IPS-18a (cell line): Measurements from ENCODE around the gene TNFRSF19.
"Not testable (repeated sequence)": the region's sequence is repeated elsewhere in the genome, so short reads cannot be mapped to it uniquely, and the experiment has no call there.

Experiments
- H3K27ac ChIP-seq: one replicate; pipeline ENCODE4 v1.5.1; 2013; ENCODE audit warnings: low read length
- H3K27me3 ChIP-seq: one replicate; pipeline ENCODE4 v1.6.1; 2013; ENCODE audit warnings: mild to moderate bottlenecking, low read length; ENCODE audit not compliant: control insufficient read depth, insufficient read depth
- H3K36me3 ChIP-seq: one replicate; pipeline ENCODE4 v1.6.1; 2013; ENCODE audit warnings: low read depth, low read length; ENCODE audit not compliant: control insufficient read depth
- H3K4me1 ChIP-seq: one replicate; pipeline ENCODE4 v1.6.1; 2013; ENCODE audit warnings: low read depth, low read length; ENCODE audit not compliant: control insufficient read depth
- H3K4me3 ChIP-seq: one replicate; pipeline ENCODE4 v1.5.1; 2013; ENCODE audit warnings: low read length
- H3K9ac ChIP-seq: one replicate; pipeline ENCODE4 v1.6.1; 2013; ENCODE audit warnings: mild to moderate bottlenecking, low read length, moderate library complexity
- H3K9me3 ChIP-seq: one replicate; pipeline ENCODE4 v1.6.1; 2013; ENCODE audit warnings: low read depth, low read length; ENCODE audit not compliant: control insufficient read depth

The TNFRSF19 gene

DNA sequence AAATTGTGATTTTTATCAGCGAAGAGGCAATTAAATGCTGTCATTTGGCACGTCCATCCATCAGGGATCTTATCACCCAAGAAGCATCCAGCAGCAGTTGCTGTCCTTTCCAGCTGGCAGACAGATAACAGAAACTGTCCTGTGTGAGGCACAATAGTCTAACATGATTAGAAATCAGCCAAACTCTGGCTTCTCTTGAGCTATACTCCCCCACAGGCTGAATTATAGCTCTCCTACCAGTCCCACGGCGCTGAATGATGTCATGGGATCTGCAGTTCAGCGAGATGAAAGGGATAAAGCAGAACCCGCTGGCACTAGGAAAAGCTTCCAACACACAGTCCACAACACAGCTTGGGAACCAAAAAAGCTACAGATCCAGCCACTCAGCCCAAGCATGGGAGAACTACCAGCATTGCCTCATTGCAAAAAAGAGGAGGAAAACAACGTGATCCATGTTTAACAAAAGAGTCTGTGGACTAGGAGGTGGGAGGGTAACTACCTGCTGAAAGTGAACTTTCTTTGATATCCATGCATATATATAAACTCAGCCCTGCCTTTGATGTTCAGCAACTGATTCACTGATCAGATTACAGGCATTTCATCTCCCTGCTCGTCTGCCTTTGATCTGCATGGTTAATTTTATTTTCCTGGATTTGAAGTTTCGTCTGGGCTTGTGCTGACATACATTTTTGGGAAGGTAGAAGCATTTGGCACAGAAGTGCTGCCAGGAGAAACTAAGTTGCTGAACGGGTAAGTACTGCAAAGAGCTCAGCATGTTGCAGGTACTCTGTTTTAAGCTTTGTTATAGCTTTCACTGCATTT lies at the start of gene TNFRSF19:
TSS of gene TNFRSF19 (plus strand) at position 314 of the 822 bp plus-strand sequence. CDS start 19,772 bp downstream, outside the sequence.
- no peaks in the 10 kb centered on the region for H3K36me3 ChIP-seq
- H3K27me3 ChIP-seq: no peaks in the 10 kb centered on the region
- no peak within 1 kb of the TSS for H3K9ac ChIP-seq
- H3K9me3 ChIP-seq: no peaks in the 10 kb centered on the region
- H3K4me3 ChIP-seq: peak within 1 kb of the TSS; percentile 8
- peaks cover 10% of the 10 kb centered on the region for H3K4me1 ChIP-seq
- no peak within 1 kb of the TSS for H3K27ac ChIP-seq

GRCh38 chr13:23529926-23530325 lies 40.3 kb upstream of the TNFRSF19 start:
- H3K27me3 ChIP-seq: peaks cover 11% of the 10 kb centered on the region
- not testable (repeated sequence) for H3K27ac ChIP-seq, H3K4me3 ChIP-seq, H3K4me1 ChIP-seq, H3K9ac ChIP-seq, H3K9me3 ChIP-seq, H3K36me3 ChIP-seq

DNA sequence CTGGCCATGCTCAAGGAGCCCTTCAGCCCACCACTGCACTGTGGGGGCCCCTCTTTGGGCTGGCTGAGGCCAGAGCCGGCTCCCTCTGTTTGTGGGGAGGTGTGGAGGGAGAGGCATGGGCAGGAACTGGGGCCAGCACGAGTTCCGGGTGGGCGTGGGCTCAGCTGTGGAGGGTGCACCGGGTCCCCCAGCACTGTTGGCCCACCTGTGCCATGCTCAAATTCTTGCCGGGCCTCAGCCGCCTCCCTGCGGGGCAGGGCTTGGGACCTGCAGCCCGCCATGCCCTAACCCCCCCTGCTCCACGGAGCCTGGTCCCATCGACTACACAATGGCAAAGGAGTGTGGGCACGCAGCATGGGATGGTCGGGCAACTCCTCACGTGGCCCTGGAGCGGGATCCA lies 38.8 kb upstream of the TNFRSF19 start:
- Histone ChIP-seq H3K36me3 (no peaks in the 10 kb centered on the region), H3K4me3 (no peak overlapping the region), H3K27ac (no peak overlapping the region), H3K9ac (no peak overlapping the region), H3K9me3 (no peaks in the 10 kb centered on the region), H3K27me3 (peaks cover 5% of the 10 kb centered on the region), H3K4me1 (no peaks in the 10 kb centered on the region)

DNA sequence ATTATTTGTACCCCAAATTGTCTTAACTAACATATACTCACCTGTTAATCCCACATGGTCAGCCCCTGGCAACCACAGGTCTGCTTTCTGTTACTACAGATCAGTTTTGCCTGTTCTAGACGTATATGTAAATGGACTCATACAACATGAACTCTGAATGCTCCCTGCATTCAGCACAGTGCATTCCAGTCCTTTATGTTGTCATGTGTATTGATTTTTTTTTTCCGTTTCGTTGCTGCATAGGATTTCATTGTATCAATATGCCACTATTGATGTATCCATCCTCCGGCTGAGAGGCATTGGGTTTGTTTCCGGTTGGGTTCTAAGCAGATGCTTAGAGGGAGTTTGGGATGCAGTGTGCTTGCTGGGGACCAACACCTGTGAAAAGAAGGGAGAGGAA lies 36.1 kb upstream of the TNFRSF19 start:
- H3K4me1 ChIP-seq: no peaks in the 10 kb centered on the region
- no peaks in the 10 kb centered on the region for H3K27me3 ChIP-seq
- no peaks in the 10 kb centered on the region for H3K36me3 ChIP-seq
- no peak overlapping the region for H3K27ac ChIP-seq
- no peak overlapping the region for H3K4me3 ChIP-seq
- no peaks in the 10 kb centered on the region for H3K9me3 ChIP-seq
- no peak overlapping the region for H3K9ac ChIP-seq

DNA sequence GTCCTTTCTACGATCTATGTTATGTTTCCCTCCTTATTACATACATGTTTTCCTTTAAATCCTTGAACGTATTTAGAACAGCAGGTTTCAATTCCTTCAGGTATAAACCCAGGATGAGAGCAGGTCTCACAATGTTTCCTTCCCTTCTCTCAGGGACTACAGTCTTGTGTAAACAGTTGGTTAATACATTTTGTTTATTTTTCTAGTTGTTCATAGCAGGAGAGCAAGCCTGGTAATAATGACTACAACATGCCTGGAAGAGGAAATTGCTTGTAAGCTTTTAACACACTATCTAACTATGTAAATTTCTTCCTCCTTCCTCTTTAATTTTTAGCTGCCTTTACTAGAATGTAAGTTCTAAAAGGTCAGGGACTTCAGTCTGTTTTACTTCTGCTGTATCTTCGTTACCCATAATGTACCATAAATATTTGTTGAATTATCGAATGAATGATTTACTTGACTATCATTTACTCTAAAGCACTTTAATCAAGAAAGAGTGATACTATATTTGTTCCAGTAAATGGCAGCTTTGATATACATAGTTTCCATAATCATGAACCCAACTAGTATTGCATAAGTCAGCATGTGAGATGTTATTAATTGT lies 28.9 kb upstream of the TNFRSF19 start:
- Histone ChIP-seq H3K27me3 (peaks cover under 1% of the 10 kb centered on the region), H3K4me3 (no peak overlapping the region), H3K9ac (no peak overlapping the region), H3K9me3 (no peaks in the 10 kb centered on the region), H3K4me1 (no peaks in the 10 kb centered on the region), H3K36me3 (no peaks in the 10 kb centered on the region), H3K27ac (no peak overlapping the region)

GRCh38 chr13:23544668-23545067 lies 25.5 kb upstream of the TNFRSF19 start:
- peaks cover 4% of the 10 kb centered on the region for H3K4me1 ChIP-seq
- H3K36me3 ChIP-seq: no peaks in the 10 kb centered on the region
- no peaks in the 10 kb centered on the region for H3K9me3 ChIP-seq
- H3K9ac ChIP-seq: no peak overlapping the region
- no peak overlapping the region for H3K4me3 ChIP-seq
- peaks cover 14% of the 10 kb centered on the region for H3K27me3 ChIP-seq
- no peak overlapping the region for H3K27ac ChIP-seq

GRCh38 chr13:23547000-23547590 lies 23.1 kb upstream of the TNFRSF19 start:
- Histone ChIP-seq H3K4me1 (peaks cover 11% of the 10 kb centered on the region), H3K4me3 (peak overlapping the region; percentile 76), H3K9ac (peak overlapping the region; percentile 50), H3K27ac (no peak overlapping the region), H3K9me3 (no peaks in the 10 kb centered on the region), H3K27me3 (peaks cover 14% of the 10 kb centered on the region), H3K36me3 (no peaks in the 10 kb centered on the region)

DNA sequence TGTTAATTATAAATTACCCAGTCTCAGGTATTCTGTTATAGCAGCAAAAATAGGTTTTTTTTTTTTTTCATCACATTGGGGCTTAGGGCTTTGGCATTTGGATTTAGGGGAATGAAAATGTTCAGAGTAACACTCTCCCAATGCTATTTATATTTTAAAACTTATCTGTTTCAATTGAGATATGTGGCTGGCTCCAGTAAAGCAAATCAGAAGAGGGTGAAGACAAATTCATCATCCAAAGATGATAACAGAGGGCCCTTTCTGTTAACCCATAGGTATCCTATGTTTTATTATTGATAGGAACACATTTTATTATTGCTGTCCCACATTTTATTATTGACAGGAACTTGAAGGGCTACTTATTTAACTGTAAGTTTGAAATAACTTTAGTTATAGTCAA lies 20.5 kb upstream of the TNFRSF19 start:
- Histone ChIP-seq H3K36me3 (no peaks in the 10 kb centered on the region), H3K4me1 (peaks cover 17% of the 10 kb centered on the region), H3K27ac (no peak overlapping the region), H3K4me3 (no peak overlapping the region), H3K27me3 (peaks cover 14% of the 10 kb centered on the region), H3K9me3 (no peaks in the 10 kb centered on the region), H3K9ac (no peak overlapping the region)

- Histone ChIP-seq H3K4me1 (peaks cover 17% of the 10 kb centered on the region), H3K4me3 (no peak overlapping the region)
Measured at GRCh38 chr13:23550163-23550562, 20.0 kb upstream of the TNFRSF19 start.

DNA sequence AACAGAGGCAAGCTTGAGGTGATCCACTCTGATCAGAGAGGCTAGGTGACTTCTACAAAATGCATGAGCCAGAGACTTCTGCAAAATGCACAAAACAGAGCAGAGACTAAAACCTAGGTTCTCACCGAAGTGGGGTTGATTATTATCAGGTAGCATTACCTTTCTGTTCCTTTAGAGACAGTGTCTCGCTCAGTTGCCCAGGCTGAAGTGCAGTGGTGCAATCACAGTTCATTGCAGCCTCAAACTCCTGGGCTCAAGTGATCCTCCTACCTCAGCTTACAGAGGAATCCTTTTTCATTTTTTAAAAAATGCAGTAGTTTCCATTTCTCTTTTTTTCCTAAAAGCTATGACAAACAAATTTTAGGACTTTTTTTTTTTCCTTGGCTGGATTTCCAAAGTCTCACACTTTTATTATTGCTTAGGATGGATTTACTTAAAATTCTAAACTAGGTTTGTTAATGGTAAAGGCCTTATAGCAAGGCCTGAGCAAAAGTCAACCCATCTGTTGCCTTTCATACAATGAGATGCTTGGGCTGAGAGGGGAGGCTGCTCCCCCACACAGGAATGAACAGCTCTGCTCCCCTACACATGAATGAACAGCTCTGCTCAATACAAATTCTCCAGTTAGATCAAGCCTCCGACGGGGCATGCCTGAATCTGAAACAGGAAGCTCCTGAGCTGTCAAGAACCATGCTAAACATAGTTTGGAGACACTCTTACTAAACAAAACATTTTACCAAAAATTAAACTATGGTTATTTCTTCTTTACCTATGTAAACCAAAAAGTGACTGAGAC lies 18.8 kb upstream of the TNFRSF19 start:
- Histone ChIP-seq H3K4me1 (peaks cover 17% of the 10 kb centered on the region), H3K27ac (no peak overlapping the region), H3K9me3 (no peaks in the 10 kb centered on the region), H3K27me3 (peaks cover 12% of the 10 kb centered on the region), H3K36me3 (no peaks in the 10 kb centered on the region), H3K9ac (no peak overlapping the region), H3K4me3 (no peak overlapping the region)

More at GRCh38 chr13:23550163-23550562, 20.0 kb upstream of the TNFRSF19 start:
- Histone ChIP-seq H3K9me3 (no peaks in the 10 kb centered on the region), H3K27ac (no peak overlapping the region), H3K27me3 (peaks cover 14% of the 10 kb centered on the region), H3K9ac (no peak overlapping the region), H3K36me3 (no peaks in the 10 kb centered on the region)

GRCh38 chr13:23552171-23552570 lies 18.0 kb upstream of the TNFRSF19 start:
- no peaks in the 10 kb centered on the region for H3K36me3 ChIP-seq
- no peaks in the 10 kb centered on the region for H3K9me3 ChIP-seq
- no peak overlapping the region for H3K27ac ChIP-seq
- peaks cover 17% of the 10 kb centered on the region for H3K4me1 ChIP-seq
- no peak overlapping the region for H3K4me3 ChIP-seq
- peaks cover 6% of the 10 kb centered on the region for H3K27me3 ChIP-seq
- no peak overlapping the region for H3K9ac ChIP-seq
